GM12875 (cell line): Measurements from ENCODE around the gene CYP2B6.
"Not testable (repeated sequence)": the region's sequence is repeated elsewhere in the genome, so short reads cannot be mapped to it uniquely, and the experiment has no call there.

Experiments used
- H3K4me3 ChIP-seq: one replicate; pipeline ENCODE4 v1.5.1; 2011; ENCODE audit warnings: low read depth, low read length, control low read depth
- CTCF ChIP-seq: IDR thresholded peaks from 2 replicates; pipeline ENCODE4 v1.5.1; 2011; ENCODE audit warnings: low read depth, mild to moderate bottlenecking, control low read depth, inconsistent platforms, low read length, moderate library complexity, borderline replicate concordance; ENCODE audit not compliant: insufficient read depth

The CYP2B6 gene

GRCh38 chr19:40959338-40959737, 31.7 kb upstream of the CYP2B6 start:
- TF ChIP-seq CTCF = no peak
- no peak overlapping the region for H3K4me3 ChIP-seq

DNA sequence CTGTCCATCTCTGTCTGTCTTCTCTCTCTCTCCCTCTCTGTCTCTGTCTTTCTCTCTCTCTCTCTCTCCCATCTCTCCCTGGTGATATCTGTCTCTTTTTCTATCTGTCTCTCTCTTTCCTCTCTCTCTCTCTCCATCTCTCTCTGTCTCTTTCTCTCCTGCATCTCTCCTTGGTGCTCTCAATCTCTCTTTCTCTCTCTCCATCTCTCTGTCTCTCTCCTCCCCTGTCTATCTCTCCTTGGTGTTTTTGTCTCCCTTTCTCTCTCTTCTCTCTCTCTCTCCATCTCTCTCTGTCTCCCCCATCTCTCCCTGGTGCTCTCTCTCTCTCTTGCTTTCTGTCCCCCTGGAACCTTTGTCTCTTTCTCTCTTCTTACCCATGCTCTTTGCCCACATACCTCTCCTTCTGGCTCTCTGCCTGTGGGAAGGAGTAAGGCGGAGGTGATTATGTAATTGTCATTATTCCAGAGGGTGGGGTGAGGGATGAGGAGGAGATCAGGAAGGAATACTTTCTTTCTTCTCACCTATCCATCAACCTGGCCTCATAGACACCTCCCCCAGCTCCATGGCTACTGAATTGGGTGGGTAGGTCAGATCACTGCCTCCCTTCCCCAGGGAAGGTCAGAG, 30.9 kb upstream of the CYP2B6 start:
- TF ChIP-seq CTCF = no peak

GRCh38 chr19:40960780-40961179, 30.3 kb upstream of the CYP2B6 start:
- no peak for TF ChIP-seq CTCF
- no peak overlapping the region for H3K4me3 ChIP-seq

More for the DNA sequence above, 30.9 kb upstream of the CYP2B6 start:
- H3K4me3 ChIP-seq = no peak overlapping the region

GRCh38 chr19:40962460-40962961, 28.6 kb upstream of the CYP2B6 start:
- no peak for TF ChIP-seq CTCF

GRCh38 chr19:40964361-40964760, 26.7 kb upstream of the CYP2B6 start:
- not testable (repeated sequence) for H3K4me3 ChIP-seq

More at GRCh38 chr19:40962460-40962961, 28.6 kb upstream of the CYP2B6 start:
- no peak overlapping the region for H3K4me3 ChIP-seq

DNA sequence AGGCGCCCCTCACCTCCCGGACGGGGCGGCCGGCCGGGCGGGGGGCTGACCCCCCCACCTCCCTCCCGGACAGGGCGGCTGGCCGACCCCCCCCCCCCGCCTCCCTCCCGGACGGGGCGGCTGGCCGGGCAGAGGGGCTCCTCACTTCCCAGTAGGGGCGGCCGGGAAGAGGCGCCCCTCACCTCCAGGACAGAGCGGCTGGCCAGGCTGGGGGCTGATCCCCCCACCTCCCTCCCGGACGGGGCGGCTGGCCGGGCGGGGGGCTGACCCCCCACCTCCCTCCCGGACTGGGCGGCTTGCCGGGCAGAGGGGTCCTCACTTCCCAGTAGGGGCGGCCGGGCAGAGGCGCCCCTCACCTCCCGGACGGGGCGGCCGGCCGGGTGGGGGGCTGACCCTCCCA, 25.7 kb upstream of the CYP2B6 start:
- H3K4me3 ChIP-seq = not testable (repeated sequence)

- not testable (repeated sequence) for H3K4me3 ChIP-seq
Measured at GRCh38 chr19:40966591-40966990, 24.5 kb upstream of the CYP2B6 start.

- not testable (repeated sequence) for H3K4me3 ChIP-seq
Measured at GRCh38 chr19:40968065-40968464, 23.0 kb upstream of the CYP2B6 start.

DNA sequence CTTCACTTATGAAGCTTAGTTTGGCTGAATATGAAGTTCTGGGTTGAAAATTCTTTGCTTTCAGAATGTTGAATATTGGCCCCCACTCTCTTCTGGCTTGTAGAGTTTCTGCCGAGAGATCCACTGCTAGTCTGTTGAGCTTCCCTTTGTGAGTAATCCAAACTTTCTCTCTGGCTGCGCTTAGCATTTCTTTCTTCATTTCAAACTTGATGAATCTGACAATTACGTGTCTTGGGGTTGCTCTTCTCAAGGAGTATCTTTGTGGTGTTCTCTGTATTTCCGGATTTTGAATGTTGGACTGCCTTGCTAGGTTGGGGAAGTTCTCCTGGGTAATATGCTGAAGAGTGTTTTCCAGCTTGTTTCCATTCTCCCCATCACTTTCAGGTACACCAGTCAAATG, 21.4 kb upstream of the CYP2B6 start:
- H3K4me3 ChIP-seq = not testable (repeated sequence)

GRCh38 chr19:40970396-40971345, 20.4 kb upstream of the CYP2B6 start:
- not testable (repeated sequence) for H3K4me3 ChIP-seq
